ENCODE results near the gene SOAT2. TPM values are rescaled to one million over a fixed set of nuclear protein-coding genes. Genes with fewer than 3 reads are reported as not detected.

Gene SOAT2
- total and polyA plus RNA-seq, 2 of the 4 experiments (the other 2 are of a cell fraction): 0.18 to 0.39 TPM

DNA sequence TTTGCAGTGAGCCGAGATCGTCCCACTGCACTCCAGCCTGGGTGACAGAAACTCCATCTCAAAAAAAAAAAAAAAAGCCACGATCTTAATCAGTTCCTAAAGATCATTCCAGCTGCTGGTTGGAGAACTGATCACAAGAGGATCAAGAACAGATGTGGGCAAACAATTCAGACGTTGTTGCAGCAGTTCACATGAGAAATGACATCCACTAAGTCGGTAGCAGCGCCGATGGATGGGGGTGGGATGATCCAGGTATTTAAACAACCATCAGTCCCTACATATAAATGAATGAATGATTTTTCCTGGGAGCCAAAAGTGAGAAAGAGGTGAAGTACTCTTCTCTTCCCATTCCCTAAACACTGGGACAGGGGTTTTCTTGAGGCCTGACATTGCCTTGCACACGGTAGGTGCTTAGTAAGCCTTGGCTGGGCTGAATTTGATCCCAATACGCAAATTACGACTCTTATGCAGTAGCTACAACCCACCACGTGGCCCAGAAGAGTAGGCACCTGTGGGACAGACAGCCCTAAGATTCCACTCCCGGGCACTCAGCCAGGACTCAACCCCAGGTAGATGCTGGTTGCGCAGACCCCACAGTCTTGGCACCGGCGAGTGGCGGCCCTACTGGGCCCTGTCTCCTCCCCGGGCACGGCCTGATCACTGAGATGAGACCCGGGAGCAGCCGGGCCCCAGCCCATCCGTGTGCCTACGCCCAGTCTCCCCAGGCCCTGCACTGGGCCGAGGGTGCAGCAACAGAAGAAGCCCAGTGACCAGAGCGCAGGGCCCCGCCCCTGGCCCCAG, 24.7 kb upstream of the SOAT2 start (continued):
- TF ChIP-seq, protein P1, sequence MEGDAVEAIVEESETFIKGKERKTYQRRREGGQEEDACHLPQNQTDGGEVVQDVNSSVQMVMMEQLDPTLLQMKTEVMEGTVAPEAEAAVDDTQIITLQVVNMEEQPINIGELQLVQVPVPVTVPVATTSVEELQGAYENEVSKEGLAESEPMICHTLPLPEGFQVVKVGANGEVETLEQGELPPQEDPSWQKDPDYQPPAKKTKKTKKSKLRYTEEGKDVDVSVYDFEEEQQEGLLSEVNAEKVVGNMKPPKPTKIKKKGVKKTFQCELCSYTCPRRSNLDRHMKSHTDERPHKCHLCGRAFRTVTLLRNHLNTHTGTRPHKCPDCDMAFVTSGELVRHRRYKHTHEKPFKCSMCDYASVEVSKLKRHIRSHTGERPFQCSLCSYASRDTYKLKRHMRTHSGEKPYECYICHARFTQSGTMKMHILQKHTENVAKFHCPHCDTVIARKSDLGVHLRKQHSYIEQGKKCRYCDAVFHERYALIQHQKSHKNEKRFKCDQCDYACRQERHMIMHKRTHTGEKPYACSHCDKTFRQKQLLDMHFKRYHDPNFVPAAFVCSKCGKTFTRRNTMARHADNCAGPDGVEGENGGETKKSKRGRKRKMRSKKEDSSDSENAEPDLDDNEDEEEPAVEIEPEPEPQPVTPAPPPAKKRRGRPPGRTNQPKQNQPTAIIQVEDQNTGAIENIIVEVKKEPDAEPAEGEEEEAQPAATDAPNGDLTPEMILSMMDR (conservative IDR thresholded peaks at IDR 0.05; ENCODE audit: low read depth, low read length): no peak
